ENCODE results near the gene CYBB.

- TF ChIP-seq, protein P1, sequence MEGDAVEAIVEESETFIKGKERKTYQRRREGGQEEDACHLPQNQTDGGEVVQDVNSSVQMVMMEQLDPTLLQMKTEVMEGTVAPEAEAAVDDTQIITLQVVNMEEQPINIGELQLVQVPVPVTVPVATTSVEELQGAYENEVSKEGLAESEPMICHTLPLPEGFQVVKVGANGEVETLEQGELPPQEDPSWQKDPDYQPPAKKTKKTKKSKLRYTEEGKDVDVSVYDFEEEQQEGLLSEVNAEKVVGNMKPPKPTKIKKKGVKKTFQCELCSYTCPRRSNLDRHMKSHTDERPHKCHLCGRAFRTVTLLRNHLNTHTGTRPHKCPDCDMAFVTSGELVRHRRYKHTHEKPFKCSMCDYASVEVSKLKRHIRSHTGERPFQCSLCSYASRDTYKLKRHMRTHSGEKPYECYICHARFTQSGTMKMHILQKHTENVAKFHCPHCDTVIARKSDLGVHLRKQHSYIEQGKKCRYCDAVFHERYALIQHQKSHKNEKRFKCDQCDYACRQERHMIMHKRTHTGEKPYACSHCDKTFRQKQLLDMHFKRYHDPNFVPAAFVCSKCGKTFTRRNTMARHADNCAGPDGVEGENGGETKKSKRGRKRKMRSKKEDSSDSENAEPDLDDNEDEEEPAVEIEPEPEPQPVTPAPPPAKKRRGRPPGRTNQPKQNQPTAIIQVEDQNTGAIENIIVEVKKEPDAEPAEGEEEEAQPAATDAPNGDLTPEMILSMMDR (IDR thresholded peaks at IDR 0.05) = no peak
- TF ChIP-seq POLR2A (IDR thresholded peaks at IDR 0.05) = no peak
These were observed 7.6 kb downstream of the CYBB start for GRCh38 chrX:37787423-37787869.
